CD14-positive monocyte (primary cell): ENCODE data around the gene E2F1. TPM values are rescaled to one million over a fixed set of nuclear protein-coding genes. Genes with fewer than 3 reads are reported as not detected.

ENCODE experiments used
- DNase-seq, 3 donors: peaks; one replicate each; pipeline ENCODE4 v3.0.0-alpha.2; 2011 to 2022
- H2AFZ ChIP-seq: 2 replicates; pipeline ENCODE4 v1.6.0; 2012; ENCODE audit warnings: mild to moderate bottlenecking, low read depth, low read length, inconsistent platforms; ENCODE audit not compliant: insufficient read depth, poor library complexity, severe bottlenecking
- H3K27ac ChIP-seq, 2 donors: 1 replicate in 1 of 2; 2 replicates in 1 of 2; pipeline ENCODE4 v1.5.1; 2012 to 2013; ENCODE audit warnings: low read length in 2 of 2, control low read depth in 1 of 2, inconsistent platforms in 1 of 2, low read depth in 1 of 2, mild to moderate bottlenecking in 1 of 2
- H3K27me3 ChIP-seq, 2 donors: one replicate each; pipeline versions ENCODE4 v1.6.0 to v1.6.1; 2011 to 2013; ENCODE audit warnings: low read length in 2 of 2; ENCODE audit not compliant: control insufficient read depth in 2 of 2, insufficient read depth in 2 of 2
- H3K36me3 ChIP-seq, 2 donors: replicated peaks in 1 of 2; 1 replicate in 1 of 2; 2 replicates in 1 of 2; pipeline versions ENCODE4 v1.5.1 to v1.6.1; 2012 to 2013; ENCODE audit warnings: low read length in 2 of 2, control low read depth in 1 of 2, inconsistent platforms in 1 of 2, mild to moderate bottlenecking in 1 of 2; ENCODE audit not compliant: insufficient read depth in 2 of 2, control insufficient read depth in 1 of 2
- H3K4me1 ChIP-seq, 2 donors: 1 replicate in 1 of 2; 2 replicates in 1 of 2; pipeline versions ENCODE4 v1.5.1 to v1.6.1; 2012 to 2013; ENCODE audit warnings: low read length in 2 of 2, control low read depth in 1 of 2, inconsistent platforms in 1 of 2, mild to moderate bottlenecking in 1 of 2, moderate library complexity in 1 of 2; ENCODE audit not compliant: insufficient read depth in 2 of 2, control insufficient read depth in 1 of 2
- H3K4me2 ChIP-seq: replicated peaks from 2 replicates; pipeline ENCODE3; 2012; ENCODE audit warnings: low read length, moderate library complexity, mild to moderate bottlenecking; ENCODE audit not compliant: poor library complexity, severe bottlenecking; ENCODE audit errors: extremely low read depth
- H3K4me3 ChIP-seq, 3 experiments: fragments of 200-600 bp in 1 of 3; sonication (generic) in 1 of 3; replicated peaks in 1 of 3; 1 replicate in 2 of 3; 2 replicates in 1 of 3; pipeline ENCODE4 v1.5.1; 2011 to 2013; ENCODE audit warnings: low read length in 3 of 3, mild to moderate bottlenecking in 3 of 3, control low read depth in 2 of 3, low read depth in 2 of 3, inconsistent platforms in 1 of 3, moderate library complexity in 1 of 3
- H3K79me2 ChIP-seq: 2 replicates; pipeline ENCODE4 v1.6.0; 2012; ENCODE audit warnings: mild to moderate bottlenecking, control low read depth, inconsistent platforms, low read length, moderate library complexity; ENCODE audit not compliant: insufficient read depth
- H3K9ac ChIP-seq: 2 replicates; pipeline ENCODE4 v1.6.0; 2017; ENCODE audit warnings: low read length, mild to moderate bottlenecking; ENCODE audit not compliant: insufficient read depth, poor library complexity, severe bottlenecking
- H3K9me3 ChIP-seq, 2 donors: replicated peaks in 1 of 2; 1 replicate in 1 of 2; 2 replicates in 1 of 2; pipeline versions ENCODE4 v1.5.1 to v1.6.1; 2012 to 2013; ENCODE audit warnings: low read length in 2 of 2, control low read depth in 1 of 2; ENCODE audit not compliant: control insufficient read depth in 1 of 2, insufficient read depth in 1 of 2
- H4K20me1 ChIP-seq: 2 replicates; pipeline ENCODE4 v1.6.0; 2012; ENCODE audit warnings: mild to moderate bottlenecking, low read length, control low read depth, moderate library complexity; ENCODE audit not compliant: insufficient read depth
- H3K27ac Mint-ChIP-seq, 7 donors: one replicate each; pipeline ENCODE4 v1.8.0; 2020; ENCODE audit warnings: mild to moderate bottlenecking in 7 of 7, mixed read lengths in 7 of 7, moderate library complexity in 6 of 7, inconsistent platforms in 2 of 7
- H3K27me3 Mint-ChIP-seq, 3 donors: one replicate each; pipeline ENCODE4 v1.8.0; 2021 to 2022; ENCODE audit warnings: low read depth in 3 of 3, mild to moderate bottlenecking in 3 of 3, mixed read lengths in 3 of 3, moderate library complexity in 3 of 3, inconsistent platforms in 1 of 3
- H3K36me3 Mint-ChIP-seq, 2 donors: one replicate each; pipeline ENCODE4 v1.8.0; 2020; ENCODE audit warnings: mixed read lengths in 2 of 2, inconsistent platforms in 1 of 2, mild to moderate bottlenecking in 1 of 2
- H3K4me1 Mint-ChIP-seq: one replicate; pipeline ENCODE4 v1.8.0; 2020; ENCODE audit warnings: mild to moderate bottlenecking, mixed read lengths
- H3K4me3 Mint-ChIP-seq, 2 donors: one replicate each; pipeline ENCODE4 v1.8.0; 2020; ENCODE audit warnings: mild to moderate bottlenecking in 2 of 2, mixed read lengths in 2 of 2, moderate library complexity in 1 of 2
- H3K9me3 Mint-ChIP-seq, 7 donors: one replicate each; pipeline ENCODE4 v1.8.0; 2020 to 2022; ENCODE audit warnings: mixed read lengths in 7 of 7, mild to moderate bottlenecking in 6 of 7, moderate library complexity in 6 of 7, inconsistent platforms in 2 of 7
- CTCF ChIP-seq: fragments of 200-600 bp; IDR thresholded peaks from one replicate; pipeline ENCODE4 v1.8.0; 2022; ENCODE audit warnings: antibody characterized with exemption, mild to moderate bottlenecking
- WGBS: methylation state at CpG from one replicate; pipeline ENCODE4 v1.1.5; 2013; ENCODE audit warnings: missing lambda C conversion rate; ENCODE audit not compliant: insufficient coverage; 5-methylcytosine and 5-hydroxymethylcytosine counted together
- intact Hi-C, 2 donors: fragments of 100-400 bp; cut with micrococcal nuclease; formaldehyde crosslinking; loops; one replicate each; pipeline versions ENCODE4 v1.15.0 to v1.15.1; 2023
- polyA plus RNA-seq, 3 donors: library from polyadenylated mRNA; depleted of rRNA in 1 of 3; unstranded in 2 of 3; stranded (reverse) in 1 of 3; fragments of 300-500 nt in 2 of 3; fragments of >200 nt in 1 of 3; fragmentation: Illumina TruSeq in 2 of 3; gene quantifications; 1 replicate in 2 of 3; 2 replicates in 1 of 3; pipeline ENCODE4 v1.2.3, GENCODE V29; 2012 to 2021

E2F1 gene
- polyA plus RNA-seq, 3 donors: 0.17 to 1.1 TPM; not detected in 1

GRCh38 chr20:33660685-33661058 is 25.5 kb downstream of the E2F1 start:
- peaks cover 0 to 5% of the 10 kb centered on the region in 2 donors for H3K36me3 Mint-ChIP-seq
- H3K36me3 ChIP-seq: no peaks in the 10 kb centered on the region
- H2AFZ ChIP-seq: no peak overlapping the region
- H3K4me3 ChIP-seq: no peak overlapping the region
- intact Hi-C loops: loop anchor here (5.0 to 10.0 kb wide), 3 partner anchors 176 to 334 kb away; partner anchors contain the start of gene RALY (in 2 of the 2)
- no peaks in the 10 kb centered on the region for H3K27me3 ChIP-seq
- H3K27me3 Mint-ChIP-seq: peaks cover under 1 to 3% (median 3%) of the 10 kb centered on the region in 3 donors
- H3K9me3 Mint-ChIP-seq: peaks cover 0 to 3% (median 0%) of the 10 kb centered on the region in 7 donors
- H3K27ac ChIP-seq: no peak overlapping the region
- no peaks in the 10 kb centered on the region for H4K20me1 ChIP-seq
- H3K9ac ChIP-seq: no peak overlapping the region
- no peak overlapping the region for H3K27ac Mint-ChIP-seq
- no peak for DNase-seq
- H3K4me1 Mint-ChIP-seq: peaks cover 20% of the 10 kb centered on the region
- no peaks in the 10 kb centered on the region for H3K9me3 ChIP-seq
- H3K79me2 ChIP-seq: no peaks in the 10 kb centered on the region
- WGBS: 88% methylated on average over 7 of the region's 7 CpGs
- no peak for TF ChIP-seq CTCF
- H3K4me2 ChIP-seq: no peak overlapping the region
- H3K4me3 Mint-ChIP-seq: no peak overlapping the region
- H3K4me1 ChIP-seq: peaks cover 17 to 24% of the 10 kb centered on the region in 2 donors

- H3K9ac ChIP-seq: no peak overlapping the region
- H3K27me3 ChIP-seq: no peaks in the 10 kb centered on the region
- intact Hi-C loops: loop anchor here (5.0 to 10.0 kb wide), 3 partner anchors 175 to 335 kb away; partner anchors contain the start of gene RALY (in 2 of the 2)
- Mint-ChIP-seq H3K4me1 (peaks cover 20% of the 10 kb centered on the region), H3K4me3 (no peak overlapping the region), H3K27me3 (peaks cover 0 to 3% (median 3%) of the 10 kb centered on the region in 3 donors), H3K9me3 (peaks cover 0 to 3% (median 0%) of the 10 kb centered on the region in 7 donors), H3K27ac (no peak overlapping the region), H3K36me3 (peaks cover 0 to 5% of the 10 kb centered on the region in 2 donors)
- no peak overlapping the region for H3K4me3 ChIP-seq
- no peak for TF ChIP-seq CTCF
- H3K36me3 ChIP-seq: no peaks in the 10 kb centered on the region
- H3K4me2 ChIP-seq: no peak overlapping the region
- WGBS: 96% methylated on average over 21 of the region's 21 CpGs
- no peak overlapping the region for H3K27ac ChIP-seq
- H3K4me1 ChIP-seq: peaks cover 16 to 22% of the 10 kb centered on the region in 2 donors
- H4K20me1 ChIP-seq: no peaks in the 10 kb centered on the region
- H3K9me3 ChIP-seq: no peaks in the 10 kb centered on the region
- no peaks in the 10 kb centered on the region for H3K79me2 ChIP-seq
- no peak for DNase-seq
- H2AFZ ChIP-seq: no peak overlapping the region
Observed at GRCh38 chr20:33660035-33660684, 26.0 kb downstream of the E2F1 start.
